ENCODE measurements around the gene FAM149B1. TPM values are rescaled to one million over a fixed set of nuclear protein-coding genes. Genes with fewer than 3 reads are reported as not detected.

Gene FAM149B1
- polyA plus RNA-seq, 1 donor from 2014 or later: 53.5 TPM

DNA sequence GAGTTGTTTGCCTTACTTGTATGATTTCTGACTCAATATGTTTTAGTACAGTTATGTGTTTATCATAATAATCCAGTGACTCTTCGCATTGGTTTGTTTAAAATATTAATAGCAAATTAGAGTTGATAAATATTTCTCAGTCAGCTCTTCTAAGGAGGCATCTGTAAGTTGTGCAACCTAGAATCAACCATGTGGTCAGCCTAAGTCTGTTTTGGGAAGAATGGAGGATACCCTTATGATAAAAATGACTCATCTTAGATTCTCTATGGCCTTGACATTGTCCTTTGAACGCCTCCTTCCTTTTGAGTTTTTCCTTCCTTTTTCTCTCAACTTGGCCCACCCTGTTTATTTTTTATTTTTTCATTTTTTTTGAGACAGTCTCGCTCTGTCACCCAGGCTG lies 60.3 kb downstream of the FAM149B1 start:
- Histone ChIP-seq H3K27me3 (ENCODE audit: insufficient read depth, low read depth, low read length) (no peaks in the 10 kb centered on the region), H3K9me3 (ENCODE audit: low read length) (no peaks in the 10 kb centered on the region), H3K4me3 (ENCODE audit: low read length) (no peak overlapping the region), H3K4me2 (ENCODE audit: low read length) (no peak overlapping the region), H3K36me3 (ENCODE audit: insufficient read depth, low read length) (no peaks in the 10 kb centered on the region), H3K79me2 (replicated peaks; ENCODE audit: insufficient read depth, low read length) (no peaks in the 10 kb centered on the region), H3K27ac (ENCODE audit: low read length) (no peak overlapping the region), H3F3A (ENCODE audit: insufficient read depth, low read length, poor library complexity, severe bottlenecking) (no peaks in the 10 kb centered on the region), H3K9me2 (ENCODE audit: insufficient read depth, low read length) (no peaks in the 10 kb centered on the region), H2AFZ (ENCODE audit: low read depth, low read length) (no peak overlapping the region), H3K9ac (ENCODE audit: low read length) (no peak overlapping the region), H4K20me1 (ENCODE audit: insufficient read depth) (no peaks in the 10 kb centered on the region)
- TF ChIP-seq POLR2AphosphoS5 (IDR thresholded peaks at IDR 0.05) (no peak), MXI1 (conservative IDR thresholded peaks at IDR 0.05; ENCODE audit: poor library complexity, severe bottlenecking) (no peak), EP300 (conservative IDR thresholded peaks at IDR 0.05; ENCODE audit: poor library complexity, severe bottlenecking) (no peak), SMC3 (conservative IDR thresholded peaks at IDR 0.05; ENCODE audit: poor library complexity) (no peak), TAF1 (IDR thresholded peaks at IDR 0.05; ENCODE audit: low read depth) (no peak), RAD21 (conservative IDR thresholded peaks at IDR 0.05) (no peak), CTCF (IDR thresholded peaks at IDR 0.05; ENCODE audit: poor library complexity, severe bottlenecking) (no peak), EZH2 (IDR thresholded peaks at IDR 0.05; ENCODE audit: borderline replicate concordance, insufficient read depth, low read length, poor library complexity, severe bottlenecking) (no peak)
- TF ChIP-seq, protein P1, sequence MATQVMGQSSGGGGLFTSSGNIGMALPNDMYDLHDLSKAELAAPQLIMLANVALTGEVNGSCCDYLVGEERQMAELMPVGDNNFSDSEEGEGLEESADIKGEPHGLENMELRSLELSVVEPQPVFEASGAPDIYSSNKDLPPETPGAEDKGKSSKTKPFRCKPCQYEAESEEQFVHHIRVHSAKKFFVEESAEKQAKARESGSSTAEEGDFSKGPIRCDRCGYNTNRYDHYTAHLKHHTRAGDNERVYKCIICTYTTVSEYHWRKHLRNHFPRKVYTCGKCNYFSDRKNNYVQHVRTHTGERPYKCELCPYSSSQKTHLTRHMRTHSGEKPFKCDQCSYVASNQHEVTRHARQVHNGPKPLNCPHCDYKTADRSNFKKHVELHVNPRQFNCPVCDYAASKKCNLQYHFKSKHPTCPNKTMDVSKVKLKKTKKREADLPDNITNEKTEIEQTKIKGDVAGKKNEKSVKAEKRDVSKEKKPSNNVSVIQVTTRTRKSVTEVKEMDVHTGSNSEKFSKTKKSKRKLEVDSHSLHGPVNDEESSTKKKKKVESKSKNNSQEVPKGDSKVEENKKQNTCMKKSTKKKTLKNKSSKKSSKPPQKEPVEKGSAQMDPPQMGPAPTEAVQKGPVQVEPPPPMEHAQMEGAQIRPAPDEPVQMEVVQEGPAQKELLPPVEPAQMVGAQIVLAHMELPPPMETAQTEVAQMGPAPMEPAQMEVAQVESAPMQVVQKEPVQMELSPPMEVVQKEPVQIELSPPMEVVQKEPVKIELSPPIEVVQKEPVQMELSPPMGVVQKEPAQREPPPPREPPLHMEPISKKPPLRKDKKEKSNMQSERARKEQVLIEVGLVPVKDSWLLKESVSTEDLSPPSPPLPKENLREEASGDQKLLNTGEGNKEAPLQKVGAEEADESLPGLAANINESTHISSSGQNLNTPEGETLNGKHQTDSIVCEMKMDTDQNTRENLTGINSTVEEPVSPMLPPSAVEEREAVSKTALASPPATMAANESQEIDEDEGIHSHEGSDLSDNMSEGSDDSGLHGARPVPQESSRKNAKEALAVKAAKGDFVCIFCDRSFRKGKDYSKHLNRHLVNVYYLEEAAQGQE (IDR thresholded peaks at IDR 0.05; ENCODE audit: borderline replicate concordance): no peak

DNA sequence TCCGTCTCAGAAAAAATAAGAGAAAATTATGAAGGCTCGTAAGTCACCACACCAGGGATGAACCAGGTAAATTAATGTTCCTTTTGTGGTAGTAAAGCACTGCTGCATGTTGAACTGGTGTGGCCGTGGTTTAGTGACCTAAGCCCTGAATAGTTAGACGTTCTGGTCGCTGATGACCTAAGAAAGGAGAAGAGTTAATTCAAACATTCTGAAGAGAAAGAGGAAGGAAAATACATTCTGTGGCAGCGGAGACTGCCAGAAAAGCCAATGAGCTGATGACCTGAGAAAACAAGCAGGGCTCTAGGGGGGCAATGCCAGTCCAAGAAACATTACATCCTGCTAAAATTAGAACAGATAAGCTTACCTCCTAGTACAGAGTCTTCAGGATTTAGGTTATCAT lies 61.6 kb downstream of the FAM149B1 start:
- TF ChIP-seq EP300 (conservative IDR thresholded peaks at IDR 0.05; ENCODE audit: poor library complexity, severe bottlenecking) (no peak), MXI1 (conservative IDR thresholded peaks at IDR 0.05; ENCODE audit: poor library complexity, severe bottlenecking) (no peak), TAF1 (IDR thresholded peaks at IDR 0.05; ENCODE audit: low read depth) (no peak)
- TF ChIP-seq, protein P1 (IDR thresholded peaks at IDR 0.05; ENCODE audit: borderline replicate concordance): no peak
- Histone ChIP-seq H3K4me2 (ENCODE audit: low read length) (no peak overlapping the region), H3K27me3 (ENCODE audit: insufficient read depth, low read depth, low read length) (no peaks in the 10 kb centered on the region), H3K9me2 (ENCODE audit: insufficient read depth, low read length) (no peaks in the 10 kb centered on the region), H2AFZ (ENCODE audit: low read depth, low read length) (no peak overlapping the region), H3K79me2 (replicated peaks; ENCODE audit: insufficient read depth, low read length) (no peaks in the 10 kb centered on the region), H3K4me3 (ENCODE audit: low read length) (no peak overlapping the region), H3K9ac (ENCODE audit: low read length) (no peak overlapping the region), H3K27ac (ENCODE audit: low read length) (no peak overlapping the region), H4K20me1 (ENCODE audit: insufficient read depth) (no peaks in the 10 kb centered on the region), H3K9me3 (ENCODE audit: low read length) (no peaks in the 10 kb centered on the region), H3F3A (ENCODE audit: insufficient read depth, low read length, poor library complexity, severe bottlenecking) (no peaks in the 10 kb centered on the region), H3K36me3 (ENCODE audit: insufficient read depth, low read length) (no peaks in the 10 kb centered on the region)

Data from neural cell (in vitro differentiated cells).